HCT116 (cell line): ENCODE measurements around the gene CAPRIN2. TPM values are rescaled to one million over a fixed set of nuclear protein-coding genes. Genes with fewer than 3 reads are reported as not detected.

ENCODE experiments used
- ATAC-seq: fragments of 200-7000 bp; cut with Tn5 transposase; 2 replicates; pipeline ENCODE4 v1.9.1; 2020; ENCODE audit warnings: mild to moderate bottlenecking, moderate library complexity
- BruUV-seq: library from RNA; stranded (reverse); fragments of 400-500 nt; replicated peaks from 2 replicates; lab custom pipeline; 2021; lab: Mats Ljungman, UMichigan
- CTCF ChIA-PET: fragments of 300-600 bp; sonication (Branson Sonifier 250); formaldehyde crosslinking; loops from one replicate; lab custom pipeline; 2021; ENCODE audit warnings: antibody characterized with exemption; lab: Charles Lee
- POLR2A ChIA-PET: fragments of 300-600, 350-600 bp; sonication (Branson Sonifier 250); formaldehyde crosslinking; loops from one replicate; lab custom pipeline; 2021; ENCODE audit warnings: antibody characterized with exemption; lab: Charles Lee
- RAD21 ChIA-PET, 2 experiments: fragments of 300-600 bp; sonication (Branson Sonifier 250); formaldehyde crosslinking; loops; one replicate each; lab custom pipeline; 2023; ENCODE audit warnings: low total read pairs in 2 of 2; ENCODE audit not compliant: uncharacterized antibody in 2 of 2, unreplicated experiment in 2 of 2, low non-redundant PET in 1 of 2; lab: Charles Lee
- DNase-seq: peaks from one replicate; pipeline ENCODE4 v3.0.0-alpha.2; 2010; ENCODE audit warnings: low read depth, low spot score
- H2AFZ ChIP-seq: fragments of 200-600 bp; shearing (Covaris generic), sonication (generic); 2 replicates; pipeline ENCODE4 v1.6.1; 2017; ENCODE audit warnings: low read depth, mixed run types, mixed read lengths, antibody characterized with exemption, low read length; ENCODE audit not compliant: poor library complexity, severe bottlenecking
- H3K27ac ChIP-seq: 2 replicates; pipeline ENCODE4 v1.5.1; 2012; ENCODE audit warnings: low read depth, low read length
- H3K27me3 ChIP-seq: fragments of 200-600 bp; sonication (generic); 2 replicates; pipeline ENCODE4 v1.6.1; 2016; ENCODE audit warnings: mixed run types, low read length, mixed read lengths; ENCODE audit not compliant: insufficient read depth
- H3K36me3 ChIP-seq, 2 experiments: fragments of 200-500 bp in 1 of 2; fragments of 200-600 bp in 1 of 2; sonication (Bioruptor generic) in 1 of 2; sonication (generic) in 1 of 2; 2 replicates each; pipeline versions ENCODE4 v1.5.1 to v1.6.1; 2014 to 2016; ENCODE audit warnings: low read length in 2 of 2, inconsistent platforms in 1 of 2, mixed read lengths in 1 of 2, mixed run types in 1 of 2; ENCODE audit not compliant: insufficient read depth in 2 of 2, control insufficient read depth in 1 of 2
- H3K4me1 ChIP-seq, 2 experiments: fragments of 200-600 bp in 1 of 2; sonication (generic) in 1 of 2; 2 replicates each; pipeline versions ENCODE4 v1.5.1 to v1.6.1; 2012 to 2017; ENCODE audit warnings: low read length in 2 of 2, inconsistent platforms in 1 of 2, mild to moderate bottlenecking in 1 of 2, mixed read lengths in 1 of 2, mixed run types in 1 of 2, moderate library complexity in 1 of 2; ENCODE audit not compliant: insufficient read depth in 2 of 2, control insufficient read depth in 1 of 2
- H3K4me2 ChIP-seq: fragments of 200-600 bp; sonication (generic); 2 replicates; pipeline ENCODE4 v1.6.1; 2017; ENCODE audit warnings: mixed run types, low read length, mixed read lengths
- H3K4me3 ChIP-seq, 2 experiments: fragments of 200-600 bp in 1 of 2; sonication (generic) in 1 of 2; replicated peaks in 1 of 2; 2 replicates each; pipeline ENCODE4 v1.5.1; 2011 to 2016; ENCODE audit warnings: low read length in 2 of 2, control low read depth in 1 of 2, low read depth in 1 of 2, mild to moderate bottlenecking in 1 of 2, mixed read lengths in 1 of 2, mixed run types in 1 of 2
- H3K79me2 ChIP-seq: fragments of 200-600 bp; sonication (generic); 2 replicates; pipeline ENCODE4 v1.6.1; 2017; ENCODE audit warnings: mild to moderate bottlenecking, mixed run types, low read length, moderate library complexity, mixed read lengths; ENCODE audit not compliant: insufficient read depth
- H3K9ac ChIP-seq: fragments of 200-600 bp; sonication (generic); 2 replicates; pipeline ENCODE4 v1.6.1; 2016; ENCODE audit warnings: low read length, mixed read lengths
- H3K9me2 ChIP-seq: fragments of 200-600 bp; sonication (generic), shearing (Covaris generic); 2 replicates; pipeline ENCODE4 v1.6.1; 2017; ENCODE audit warnings: mixed run types, mild to moderate bottlenecking, moderate library complexity; ENCODE audit not compliant: insufficient read depth
- H3K9me3 ChIP-seq, 2 experiments: fragments of 200-500 bp in 1 of 2; fragments of 200-600 bp in 1 of 2; sonication (Bioruptor generic) in 1 of 2; sonication (generic) in 1 of 2; 2 replicates each; pipeline ENCODE4 v1.6.1; 2014 to 2017; ENCODE audit warnings: low read length in 2 of 2, mixed read lengths in 2 of 2, inconsistent platforms in 1 of 2, low read depth in 1 of 2, mild to moderate bottlenecking in 1 of 2, mixed run types in 1 of 2, moderate library complexity in 1 of 2; ENCODE audit not compliant: control insufficient read depth in 1 of 2, insufficient read depth in 1 of 2
- H4K20me1 ChIP-seq: fragments of 200-600 bp; sonication (generic), shearing (Covaris generic); 2 replicates; pipeline ENCODE4 v1.6.1; 2017; ENCODE audit warnings: mixed run types, mild to moderate bottlenecking, moderate library complexity; ENCODE audit not compliant: insufficient read depth
- CBX3 ChIP-seq: IDR thresholded peaks from 2 replicates; pipeline ENCODE4 v1.6.1; 2012; ENCODE audit warnings: low read depth
- CEBPB ChIP-seq: IDR thresholded peaks from 2 replicates; pipeline ENCODE4 v1.6.1; 2012; ENCODE audit warnings: low read depth
- EGR1 ChIP-seq: IDR thresholded peaks from 2 replicates; pipeline ENCODE4 v1.6.1; 2012; ENCODE audit warnings: low read depth
- FOSL1 ChIP-seq: IDR thresholded peaks from 2 replicates; pipeline ENCODE4 v1.6.1; 2012; ENCODE audit warnings: low read depth
- JUND ChIP-seq: IDR thresholded peaks from 2 replicates; pipeline ENCODE4 v1.6.1; 2012
- POLR2AphosphoS5 ChIP-seq: IDR thresholded peaks from 2 replicates; pipeline ENCODE4 v1.6.1; 2011; ENCODE audit warnings: mild to moderate bottlenecking, low read depth, low read length, moderate library complexity
- RAD21 ChIP-seq: IDR thresholded peaks from 2 replicates; pipeline ENCODE4 v1.6.1; 2012; ENCODE audit warnings: low read depth, mild to moderate bottlenecking
- intact Hi-C: fragments of 100-400 bp; cut with micrococcal nuclease; formaldehyde crosslinking; loops from 2 replicates; pipeline ENCODE4 v1.10.0; 2022
- total RNA-seq: library from RNA; stranded (reverse); gene quantifications from one replicate; pipeline ENCODE4 v1.2.1, GENCODE V29; 2021; ENCODE audit not compliant: unreplicated experiment
- TF ChIP-seq, protein P1 (sequence below): IDR thresholded peaks from 2 replicates; pipeline ENCODE4 v1.6.1; 2012
- TF ChIP-seq, protein P2 (sequence below): IDR thresholded peaks from 2 replicates; pipeline ENCODE4 v1.6.1; 2012; ENCODE audit warnings: low read depth

The CAPRIN2 gene
- total RNA-seq, 1 experiment from 2014 or later, result 30.8 TPM

DNA sequence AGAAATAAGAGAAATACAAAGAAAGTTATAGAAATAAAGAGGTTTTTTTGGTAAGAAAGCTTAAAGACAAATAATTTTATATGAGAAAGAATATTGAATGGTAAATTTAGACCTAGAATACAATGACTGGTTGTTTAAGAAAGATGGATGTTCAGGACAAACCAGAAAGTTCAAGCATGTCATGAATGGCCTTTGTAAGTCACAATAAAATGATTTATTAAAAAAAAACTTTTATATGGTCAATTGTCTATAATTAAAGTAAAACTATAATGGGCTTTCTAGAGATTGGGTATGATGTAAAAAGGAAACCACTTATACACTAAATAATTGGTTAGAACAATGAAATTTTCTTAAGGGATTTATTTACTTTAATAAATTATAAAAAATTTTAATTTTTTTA lies 19.8 kb upstream of the CAPRIN2 start:
- ChIA-PET RAD21 (no interaction called here), CTCF (no interaction called here), POLR2A (no interaction called here)
- H4K20me1 ChIP-seq, result no peaks in the 10 kb centered on the region
- H3K9me2 ChIP-seq, result no peaks in the 10 kb centered on the region
- intact Hi-C loops, result no loop called here
- no TSS peak for BruUV-seq
- no peak overlapping the region for H2AFZ ChIP-seq
- H3K27ac ChIP-seq, result no peak overlapping the region
- H3K4me3 ChIP-seq, result no peak overlapping the region
- H3K9ac ChIP-seq, result no peak overlapping the region
- H3K4me1 ChIP-seq, result no peaks in the 10 kb centered on the region
- DNase-seq (no peak), ATAC-seq (no peak)
- TF ChIP-seq, protein P1, sequence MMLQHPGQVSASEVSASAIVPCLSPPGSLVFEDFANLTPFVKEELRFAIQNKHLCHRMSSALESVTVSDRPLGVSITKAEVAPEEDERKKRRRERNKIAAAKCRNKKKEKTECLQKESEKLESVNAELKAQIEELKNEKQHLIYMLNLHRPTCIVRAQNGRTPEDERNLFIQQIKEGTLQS, result no peak
- 0 out of 2 replicates have a peak, but pooled peaks have one; percentile 41 for TF ChIP-seq CBX3
- peaks cover 5 to 8% of the 10 kb centered on the region in 2 experiments; a peak in 2 of 4 replicates for H3K9me3 ChIP-seq
- no peaks in the 10 kb centered on the region for H3K36me3 ChIP-seq
- H3K27me3 ChIP-seq, result no peaks in the 10 kb centered on the region
- H3K79me2 ChIP-seq, result no peaks in the 10 kb centered on the region
- no peak overlapping the region for H3K4me2 ChIP-seq

DNA sequence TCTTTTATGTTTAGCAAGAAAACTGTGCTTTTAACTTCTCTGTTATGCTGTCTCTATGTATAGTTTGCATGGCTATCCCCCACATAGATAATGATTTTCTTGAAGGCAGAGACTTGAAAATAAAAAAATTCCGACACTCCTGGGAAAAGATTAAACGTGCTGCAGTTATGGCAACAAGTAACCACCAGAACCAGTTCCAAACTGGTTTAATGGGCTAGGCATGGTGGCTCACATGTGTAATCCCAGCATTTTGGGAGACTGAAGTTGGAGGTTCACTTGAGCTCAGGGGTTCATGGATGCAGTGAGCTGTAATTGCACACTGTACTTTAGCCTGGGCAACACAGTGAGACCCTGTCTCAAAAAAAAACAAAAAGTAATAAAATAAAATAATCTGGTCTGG lies 15.1 kb upstream of the CAPRIN2 start:
- ChIA-PET POLR2A (no interaction called here), CTCF (no interaction called here), RAD21 (no interaction called here)
- no peaks in the 10 kb centered on the region for H3K27me3 ChIP-seq
- no peak overlapping the region for H3K9ac ChIP-seq
- BruUV-seq, result no TSS peak
- H3K36me3 ChIP-seq, result no peaks in the 10 kb centered on the region
- no peak overlapping the region for H3K4me3 ChIP-seq
- H3K9me2 ChIP-seq, result no peaks in the 10 kb centered on the region
- DNase-seq (no peak), ATAC-seq (no peak)
- H4K20me1 ChIP-seq, result no peaks in the 10 kb centered on the region
- H3K27ac ChIP-seq, result no peak overlapping the region
- no peaks in the 10 kb centered on the region for H3K79me2 ChIP-seq
- no peaks in the 10 kb centered on the region for H3K4me1 ChIP-seq
- H3K4me2 ChIP-seq, result no peak overlapping the region
- H2AFZ ChIP-seq, result no peak overlapping the region
- peaks cover 0 to 5% of the 10 kb centered on the region in 2 experiments; a peak in 1 of 4 replicates for H3K9me3 ChIP-seq
- intact Hi-C loops, result no loop called here
- TF ChIP-seq EGR1 (no peak), CEBPB (no peak), FOSL1 (no peak), JUND (no peak), POLR2AphosphoS5 (no peak), RAD21 (no peak)
- TF ChIP-seq, protein P1, result no peak
- TF ChIP-seq, protein P2, sequence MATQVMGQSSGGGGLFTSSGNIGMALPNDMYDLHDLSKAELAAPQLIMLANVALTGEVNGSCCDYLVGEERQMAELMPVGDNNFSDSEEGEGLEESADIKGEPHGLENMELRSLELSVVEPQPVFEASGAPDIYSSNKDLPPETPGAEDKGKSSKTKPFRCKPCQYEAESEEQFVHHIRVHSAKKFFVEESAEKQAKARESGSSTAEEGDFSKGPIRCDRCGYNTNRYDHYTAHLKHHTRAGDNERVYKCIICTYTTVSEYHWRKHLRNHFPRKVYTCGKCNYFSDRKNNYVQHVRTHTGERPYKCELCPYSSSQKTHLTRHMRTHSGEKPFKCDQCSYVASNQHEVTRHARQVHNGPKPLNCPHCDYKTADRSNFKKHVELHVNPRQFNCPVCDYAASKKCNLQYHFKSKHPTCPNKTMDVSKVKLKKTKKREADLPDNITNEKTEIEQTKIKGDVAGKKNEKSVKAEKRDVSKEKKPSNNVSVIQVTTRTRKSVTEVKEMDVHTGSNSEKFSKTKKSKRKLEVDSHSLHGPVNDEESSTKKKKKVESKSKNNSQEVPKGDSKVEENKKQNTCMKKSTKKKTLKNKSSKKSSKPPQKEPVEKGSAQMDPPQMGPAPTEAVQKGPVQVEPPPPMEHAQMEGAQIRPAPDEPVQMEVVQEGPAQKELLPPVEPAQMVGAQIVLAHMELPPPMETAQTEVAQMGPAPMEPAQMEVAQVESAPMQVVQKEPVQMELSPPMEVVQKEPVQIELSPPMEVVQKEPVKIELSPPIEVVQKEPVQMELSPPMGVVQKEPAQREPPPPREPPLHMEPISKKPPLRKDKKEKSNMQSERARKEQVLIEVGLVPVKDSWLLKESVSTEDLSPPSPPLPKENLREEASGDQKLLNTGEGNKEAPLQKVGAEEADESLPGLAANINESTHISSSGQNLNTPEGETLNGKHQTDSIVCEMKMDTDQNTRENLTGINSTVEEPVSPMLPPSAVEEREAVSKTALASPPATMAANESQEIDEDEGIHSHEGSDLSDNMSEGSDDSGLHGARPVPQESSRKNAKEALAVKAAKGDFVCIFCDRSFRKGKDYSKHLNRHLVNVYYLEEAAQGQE, result no peak
